ENCODE data around the gene HK1.

DNA sequence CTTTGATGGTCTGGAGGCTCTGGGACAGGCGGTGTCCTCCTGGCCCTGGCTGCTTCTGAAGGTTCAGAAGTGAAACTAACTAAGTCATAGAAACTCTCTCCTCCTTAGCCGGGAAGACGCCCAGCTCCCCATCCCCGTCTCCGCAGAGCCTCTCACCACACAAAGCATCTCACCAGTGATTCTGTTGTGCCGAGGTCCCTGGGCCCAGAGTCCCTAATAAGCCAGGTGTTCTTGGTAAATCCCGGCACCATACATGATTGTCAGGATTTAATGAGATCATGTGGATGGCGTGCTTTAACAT lies 48.7 kb upstream of the HK1 start:
- TF ChIP-seq, protein P1, sequence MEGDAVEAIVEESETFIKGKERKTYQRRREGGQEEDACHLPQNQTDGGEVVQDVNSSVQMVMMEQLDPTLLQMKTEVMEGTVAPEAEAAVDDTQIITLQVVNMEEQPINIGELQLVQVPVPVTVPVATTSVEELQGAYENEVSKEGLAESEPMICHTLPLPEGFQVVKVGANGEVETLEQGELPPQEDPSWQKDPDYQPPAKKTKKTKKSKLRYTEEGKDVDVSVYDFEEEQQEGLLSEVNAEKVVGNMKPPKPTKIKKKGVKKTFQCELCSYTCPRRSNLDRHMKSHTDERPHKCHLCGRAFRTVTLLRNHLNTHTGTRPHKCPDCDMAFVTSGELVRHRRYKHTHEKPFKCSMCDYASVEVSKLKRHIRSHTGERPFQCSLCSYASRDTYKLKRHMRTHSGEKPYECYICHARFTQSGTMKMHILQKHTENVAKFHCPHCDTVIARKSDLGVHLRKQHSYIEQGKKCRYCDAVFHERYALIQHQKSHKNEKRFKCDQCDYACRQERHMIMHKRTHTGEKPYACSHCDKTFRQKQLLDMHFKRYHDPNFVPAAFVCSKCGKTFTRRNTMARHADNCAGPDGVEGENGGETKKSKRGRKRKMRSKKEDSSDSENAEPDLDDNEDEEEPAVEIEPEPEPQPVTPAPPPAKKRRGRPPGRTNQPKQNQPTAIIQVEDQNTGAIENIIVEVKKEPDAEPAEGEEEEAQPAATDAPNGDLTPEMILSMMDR (IDR thresholded peaks at IDR 0.05; ENCODE audit: low read length): no peak
- no peak for TF ChIP-seq EZH2 (IDR thresholded peaks at IDR 0.05; ENCODE audit: borderline replicate concordance, low read length)
